ENCODE measurements around the gene RANBP17. TPM values are rescaled to one million over a fixed set of nuclear protein-coding genes. Genes with fewer than 3 reads are reported as not detected.
A peak's percentile ranks its signal among the peaks of the same experiment; 100 is the strongest.
"Not testable (repeated sequence)": the region's sequence is repeated elsewhere in the genome, so short reads cannot be mapped to it uniquely, and the experiment has no call there.

Gene RANBP17
- total RNA-seq, 1 experiment from 2014 or later, result 10.1 TPM

GRCh38 chr5:171143926-171144325 is 282.1 kb downstream of the RANBP17 start:
- no peak for DNase-seq
- Histone ChIP-seq H3K4me3 (no peak overlapping the region), H3K9me3 (no peaks in the 10 kb centered on the region), H3K27me3 (no peaks in the 10 kb centered on the region), H3K36me3 (no peaks in the 10 kb centered on the region)

GRCh38 chr5:171149333-171149732 is 287.5 kb downstream of the RANBP17 start:
- Histone ChIP-seq H3K4me3 (no peak overlapping the region), H3K27me3 (no peaks in the 10 kb centered on the region), H3K9me3 (no peaks in the 10 kb centered on the region), H3K36me3 (no peaks in the 10 kb centered on the region)
- DNase-seq, result no peak

- H3K27me3 ChIP-seq, result no peaks in the 10 kb centered on the region
- no peak overlapping the region for H3K4me3 ChIP-seq
- DNase-seq, result no peak
- H3K36me3 ChIP-seq, result no peaks in the 10 kb centered on the region
- H3K9me3 ChIP-seq, result no peaks in the 10 kb centered on the region
Measured at GRCh38 chr5:171149772-171150171, 288.0 kb downstream of the RANBP17 start.

GRCh38 chr5:171152382-171152781 is 290.6 kb downstream of the RANBP17 start:
- DNase-seq, result no peak
- no peaks in the 10 kb centered on the region for H3K27me3 ChIP-seq
- H3K4me3 ChIP-seq, result no peak overlapping the region

GRCh38 chr5:171155621-171156020 is 293.8 kb downstream of the RANBP17 start:
- no peaks in the 10 kb centered on the region for H3K27me3 ChIP-seq
- no peak for DNase-seq
- H3K36me3 ChIP-seq, result no peaks in the 10 kb centered on the region
- no peaks in the 10 kb centered on the region for H3K9me3 ChIP-seq
- no peak overlapping the region for H3K4me3 ChIP-seq

More at GRCh38 chr5:171152382-171152781, 290.6 kb downstream of the RANBP17 start:
- Histone ChIP-seq H3K36me3 (no peaks in the 10 kb centered on the region), H3K9me3 (no peaks in the 10 kb centered on the region)

DNA sequence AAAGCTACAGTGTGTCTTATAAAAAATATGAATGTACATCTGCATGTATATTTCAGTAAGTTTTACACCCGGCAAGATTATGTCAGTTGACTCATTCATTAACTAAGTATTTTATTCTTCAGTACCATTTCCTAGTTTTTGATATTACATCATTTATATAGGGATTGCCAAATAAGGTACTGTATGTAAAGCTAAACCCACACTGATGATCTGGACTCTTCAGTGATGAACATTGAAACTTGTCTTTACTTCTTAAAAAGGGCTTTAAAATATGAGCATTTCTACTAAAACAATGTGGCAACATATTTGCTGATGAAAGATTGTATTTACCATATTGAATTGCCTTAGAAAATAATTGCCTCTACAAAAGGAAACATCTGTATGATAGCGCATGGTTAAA is 295.5 kb downstream of the RANBP17 start:
- no peaks in the 10 kb centered on the region for H3K36me3 ChIP-seq
- no peak overlapping the region for H3K4me3 ChIP-seq
- DNase-seq, result no peak
- H3K9me3 ChIP-seq, result no peaks in the 10 kb centered on the region
- H3K27me3 ChIP-seq, result no peaks in the 10 kb centered on the region

GRCh38 chr5:171157775-171158174 is 296.0 kb downstream of the RANBP17 start:
- DNase-seq, result no peak
- Histone ChIP-seq H3K9me3 (no peaks in the 10 kb centered on the region), H3K27me3 (no peaks in the 10 kb centered on the region), H3K4me3 (no peak overlapping the region), H3K36me3 (no peaks in the 10 kb centered on the region)

DNA sequence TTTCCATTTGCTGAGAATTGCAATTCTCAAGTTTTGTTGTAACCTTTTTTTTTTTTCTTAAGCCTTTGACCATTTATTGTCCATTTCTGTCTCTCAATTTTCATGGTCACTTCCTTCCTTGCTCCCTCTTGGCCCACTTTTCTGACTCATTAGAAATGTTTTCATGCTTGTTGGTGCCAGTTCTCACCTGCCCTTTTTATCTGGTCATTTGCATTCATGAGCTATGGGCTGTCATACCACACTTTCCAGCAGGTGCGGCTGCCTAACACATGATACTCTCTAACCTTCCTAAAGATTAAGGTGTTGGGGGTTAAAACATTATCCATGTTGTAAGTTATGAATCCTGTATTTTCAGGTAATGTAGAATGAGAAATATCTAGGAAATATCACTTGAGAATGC is 296.8 kb downstream of the RANBP17 start:
- H3K9me3 ChIP-seq, result no peaks in the 10 kb centered on the region
- H3K4me3 ChIP-seq, result no peak overlapping the region
- no peaks in the 10 kb centered on the region for H3K36me3 ChIP-seq
- DNase-seq, result no peak
- H3K27me3 ChIP-seq, result no peaks in the 10 kb centered on the region

GRCh38 chr5:171162165-171162564 is 300.3 kb downstream of the RANBP17 start:
- no peaks in the 10 kb centered on the region for H3K36me3 ChIP-seq
- H3K4me3 ChIP-seq, result no peak overlapping the region
- no peaks in the 10 kb centered on the region for H3K9me3 ChIP-seq
- no peaks in the 10 kb centered on the region for H3K27me3 ChIP-seq
- peak; percentile 1 for DNase-seq

DNA sequence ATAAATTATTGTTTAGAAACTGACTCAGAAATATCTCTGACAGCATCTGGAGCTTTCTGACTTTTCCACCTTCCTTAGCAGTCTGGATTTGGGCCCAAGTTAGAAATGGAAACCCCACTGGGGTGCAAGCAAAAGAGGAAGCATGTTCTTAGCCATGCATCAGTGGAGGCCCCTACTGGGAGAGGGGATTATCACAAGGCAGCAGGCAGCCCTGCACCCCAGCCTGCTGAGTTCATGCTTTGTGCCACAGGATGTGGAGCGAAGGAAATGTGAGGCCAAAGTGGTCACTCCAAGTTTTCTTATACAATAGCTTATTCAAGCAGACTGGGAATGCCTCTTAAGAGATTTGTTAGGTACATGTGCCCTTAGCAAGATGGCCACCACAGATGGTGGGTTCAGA is 300.8 kb downstream of the RANBP17 start:
- Histone ChIP-seq H3K27me3 (no peaks in the 10 kb centered on the region), H3K36me3 (no peaks in the 10 kb centered on the region), H3K9me3 (no peaks in the 10 kb centered on the region), H3K4me3 (no peak overlapping the region)
- DNase-seq, result peak; percentile 44

- no peak for DNase-seq
- H3K36me3 ChIP-seq, result no peaks in the 10 kb centered on the region
- no peaks in the 10 kb centered on the region for H3K9me3 ChIP-seq
- no peak overlapping the region for H3K4me3 ChIP-seq
- H3K27me3 ChIP-seq, result no peaks in the 10 kb centered on the region
Measured at GRCh38 chr5:171166766-171167165, 304.9 kb downstream of the RANBP17 start.

GRCh38 chr5:171168171-171168570 is 306.4 kb downstream of the RANBP17 start:
- DNase-seq, result no peak
- no peaks in the 10 kb centered on the region for H3K36me3 ChIP-seq
- no peaks in the 10 kb centered on the region for H3K27me3 ChIP-seq
- no peaks in the 10 kb centered on the region for H3K9me3 ChIP-seq
- H3K4me3 ChIP-seq, result no peak overlapping the region

- DNase-seq, H3K9me3 ChIP-seq, H3K27me3 ChIP-seq, H3K36me3 ChIP-seq, H3K4me3 ChIP-seq: not testable (repeated sequence)
Measured at GRCh38 chr5:171174960-171175359, 313.1 kb downstream of the RANBP17 start.

- no peak for DNase-seq
- no peaks in the 10 kb centered on the region for H3K9me3 ChIP-seq
- H3K4me3 ChIP-seq, result no peak overlapping the region
- no peaks in the 10 kb centered on the region for H3K36me3 ChIP-seq
- no peaks in the 10 kb centered on the region for H3K27me3 ChIP-seq
Measured at GRCh38 chr5:171175746-171176145, 313.9 kb downstream of the RANBP17 start.

- H3K36me3 ChIP-seq, H3K4me3 ChIP-seq, DNase-seq, H3K27me3 ChIP-seq, H3K9me3 ChIP-seq: not testable (repeated sequence)
Measured at GRCh38 chr5:171178190-171178589, 316.4 kb downstream of the RANBP17 start.

DNA sequence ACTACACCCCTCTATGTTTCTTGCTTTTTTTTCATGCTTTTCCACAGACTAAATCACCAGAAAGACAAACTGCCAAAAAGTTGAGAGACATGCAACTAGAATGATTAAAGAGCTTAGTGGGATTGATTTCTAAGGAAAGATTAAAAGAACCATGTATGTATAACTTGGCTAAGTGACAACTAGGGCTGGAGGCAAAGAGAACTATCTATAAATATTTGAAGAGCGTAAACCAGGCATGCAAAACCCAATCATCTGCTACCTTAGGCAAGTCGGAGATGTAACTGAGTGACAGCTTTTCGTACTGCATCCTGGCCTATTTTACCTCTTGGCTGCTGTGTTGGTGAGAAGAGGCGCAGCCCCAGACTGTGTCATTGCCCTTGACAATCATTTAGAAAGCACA is 326.2 kb downstream of the RANBP17 start:
- H3K9me3 ChIP-seq, result no peaks in the 10 kb centered on the region
- H3K36me3 ChIP-seq, result no peaks in the 10 kb centered on the region; the same call in none of the 2 replicates
- H3K4me3 ChIP-seq, result no peak overlapping the region
- DNase-seq, result no peak
- no peaks in the 10 kb centered on the region for H3K27me3 ChIP-seq

GRCh38 chr5:171189442-171189841 is 327.6 kb downstream of the RANBP17 start:
- H3K27me3 ChIP-seq, result no peaks in the 10 kb centered on the region
- H3K9me3 ChIP-seq, result no peaks in the 10 kb centered on the region
- H3K4me3 ChIP-seq, result no peak overlapping the region
- no peaks in the 10 kb centered on the region; the same call in 1 of the 2 replicates for H3K36me3 ChIP-seq
- DNase-seq, result no peak

DNA sequence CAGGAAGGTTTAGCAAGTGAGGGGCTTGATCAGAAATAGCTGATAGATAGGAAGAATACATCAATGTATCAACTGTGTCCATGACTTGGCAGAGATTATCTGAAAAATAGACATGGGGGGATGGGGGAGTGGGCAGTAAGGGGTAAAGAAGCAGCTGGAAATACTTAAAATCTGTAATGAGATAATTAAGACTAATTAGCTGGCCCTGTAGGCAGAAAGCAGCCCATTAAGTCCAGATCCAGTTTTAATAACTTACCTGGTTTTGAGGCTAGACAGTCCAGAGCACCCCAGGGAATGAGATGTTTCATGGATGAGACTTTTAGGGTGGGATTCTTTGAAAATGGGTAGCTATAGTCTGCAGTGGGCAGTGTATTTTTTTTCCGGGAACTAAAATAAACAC is 330.3 kb downstream of the RANBP17 start:
- DNase-seq, result no peak
- no peaks in the 10 kb centered on the region for H3K36me3 ChIP-seq
- no peak overlapping the region for H3K4me3 ChIP-seq
- H3K9me3 ChIP-seq, result no peaks in the 10 kb centered on the region
- H3K27me3 ChIP-seq, result no peaks in the 10 kb centered on the region

DNA sequence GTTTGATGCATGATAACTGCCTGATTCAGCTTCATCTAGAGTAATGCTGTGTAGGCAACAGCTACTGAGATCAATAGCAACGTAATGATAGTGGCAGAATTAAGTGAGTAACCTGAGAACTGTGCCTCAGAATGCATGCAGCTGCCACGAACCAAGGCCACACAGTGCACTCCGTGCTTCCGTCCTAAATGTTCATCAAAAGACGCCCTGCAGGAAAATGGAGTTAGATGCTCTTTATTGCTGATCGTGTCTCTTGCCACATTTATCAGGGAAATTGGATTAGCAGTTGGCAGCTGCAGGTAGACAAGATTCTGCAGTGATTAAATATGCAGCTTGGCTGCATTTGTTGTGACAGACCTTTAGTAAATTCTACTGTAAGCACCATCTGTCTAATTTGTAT is 339.5 kb downstream of the RANBP17 start:
- no peak for DNase-seq
- Histone ChIP-seq H3K9me3 (no peaks in the 10 kb centered on the region), H3K36me3 (no peaks in the 10 kb centered on the region), H3K4me3 (no peak overlapping the region), H3K27me3 (no peaks in the 10 kb centered on the region)

Measured in MG63 (cell line).